ENCODE data around the gene IFRD1.
A peak's percentile ranks its signal among the peaks of the same experiment; 100 is the strongest.

Gene IFRD1

GRCh38 chr7:112449902-112450806 is at the start of gene IFRD1:
TSS of gene IFRD1 (plus strand) at chr7:112450460. CDS start at chr7:112450689, 229 bp downstream.
- DNase-seq (ENCODE audit: low read depth, low spot score), result peak; percentile 92

GRCh38 chr7:112404321-112404720 is 45.9 kb upstream of the IFRD1 start:
- no peak overlapping the region for H3K27ac ChIP-seq
- no peak for DNase-seq (ENCODE audit: low read depth, low spot score)

More at GRCh38 chr7:112449902-112450806, at the start of gene IFRD1:
- H3K27ac ChIP-seq, result peak within 1 kb of the TSS; percentile 87

GRCh38 chr7:112405286-112405685 is 45.0 kb upstream of the IFRD1 start:
- H3K27ac ChIP-seq, result no peak overlapping the region
- DNase-seq (ENCODE audit: low read depth, low spot score), result no peak

- no peak for DNase-seq (ENCODE audit: low read depth, low spot score)
These were observed 43.0 kb upstream of the IFRD1 start for GRCh38 chr7:112407261-112407660.

GRCh38 chr7:112410092-112410491 is 40.2 kb upstream of the IFRD1 start:
- DNase-seq (ENCODE audit: low read depth, low spot score), result no peak
- H3K27ac ChIP-seq, result no peak overlapping the region

More at GRCh38 chr7:112407261-112407660, 43.0 kb upstream of the IFRD1 start:
- H3K27ac ChIP-seq, result no peak overlapping the region

GRCh38 chr7:112411186-112411795 is 39.0 kb upstream of the IFRD1 start:
- H3K27ac ChIP-seq, result no peak overlapping the region
- DNase-seq (ENCODE audit: low read depth, low spot score), result no peak

GRCh38 chr7:112414855-112415490 is 35.3 kb upstream of the IFRD1 start:
- no peak overlapping the region for H3K27ac ChIP-seq
- DNase-seq (ENCODE audit: low read depth, low spot score), result no peak

- no peak for DNase-seq (ENCODE audit: low read depth, low spot score)
These were observed 34.1 kb upstream of the IFRD1 start for GRCh38 chr7:112416127-112416526.

GRCh38 chr7:112419543-112420130 is 30.6 kb upstream of the IFRD1 start:
- peak overlapping the region; percentile 79 for H3K27ac ChIP-seq
- DNase-seq (ENCODE audit: low read depth, low spot score), result no peak

More at GRCh38 chr7:112416127-112416526, 34.1 kb upstream of the IFRD1 start:
- no peak overlapping the region for H3K27ac ChIP-seq

GRCh38 chr7:112420236-112420861 is 29.9 kb upstream of the IFRD1 start:
- peak; percentile 27 for DNase-seq (ENCODE audit: low read depth, low spot score)
- peak overlapping the region; percentile 79 for H3K27ac ChIP-seq

- H3K27ac ChIP-seq, result peak overlapping the region; percentile 79
- no peak for DNase-seq (ENCODE audit: low read depth, low spot score)
These were observed 28.4 kb upstream of the IFRD1 start for GRCh38 chr7:112421666-112422486.

- H3K27ac ChIP-seq, result peak overlapping the region; percentile 79
- DNase-seq (ENCODE audit: low read depth, low spot score), result peak; percentile 69
These were observed 27.3 kb upstream of the IFRD1 start for GRCh38 chr7:112422842-112423496.

- DNase-seq (ENCODE audit: low read depth, low spot score), result no peak
- H3K27ac ChIP-seq, result no peak overlapping the region
These were observed 26.3 kb upstream of the IFRD1 start for GRCh38 chr7:112423987-112424386.

- H3K27ac ChIP-seq, result no peak overlapping the region
These were observed 22.3 kb upstream of the IFRD1 start for GRCh38 chr7:112427984-112428383.

GRCh38 chr7:112428715-112429114 is 21.5 kb upstream of the IFRD1 start:
- H3K27ac ChIP-seq, result no peak overlapping the region
- DNase-seq (ENCODE audit: low read depth, low spot score), result no peak

More at GRCh38 chr7:112427984-112428383, 22.3 kb upstream of the IFRD1 start:
- no peak for DNase-seq (ENCODE audit: low read depth, low spot score)

GRCh38 chr7:112430649-112431048 is 19.6 kb upstream of the IFRD1 start:
- DNase-seq (ENCODE audit: low read depth, low spot score), result no peak
- no peak overlapping the region for H3K27ac ChIP-seq

- DNase-seq (ENCODE audit: low read depth, low spot score), result no peak
These were observed 18.5 kb upstream of the IFRD1 start for GRCh38 chr7:112431803-112432202.

GRCh38 chr7:112433289-112433688 is 17.0 kb upstream of the IFRD1 start:
- DNase-seq (ENCODE audit: low read depth, low spot score), result no peak
- no peak overlapping the region for H3K27ac ChIP-seq

More at GRCh38 chr7:112431803-112432202, 18.5 kb upstream of the IFRD1 start:
- H3K27ac ChIP-seq, result no peak overlapping the region

- no peak overlapping the region for H3K27ac ChIP-seq
- DNase-seq (ENCODE audit: low read depth, low spot score), result no peak
These were observed 13.2 kb upstream of the IFRD1 start for GRCh38 chr7:112437072-112437471.

Data from epithelial cell of prostate (primary cell).